ENCODE measurements around the gene PPM1H. TPM values are rescaled to one million over a fixed set of nuclear protein-coding genes. Genes with fewer than 3 reads are reported as not detected.

The PPM1H gene
- 27.0 TPM for total RNA-seq

GRCh38 chr12:62934799-62935674 lies at the start of gene PPM1H:
TSS of gene PPM1H (minus strand) at chr12:62935150. CDS start at chr12:62934736, 414 bp downstream.

Small RNA genes lying within 50 kb of the gene (small RNA-seq; reads per million reads assigned to genes)
- gene MIRLET7I (1,744 reads per million, percentile 99 among the genes with 10 or more reads in this experiment), gene RF00019 (not detected), gene RNU1-83P (0.33 reads per million, percentile 29 among the genes with 10 or more reads in this experiment)

Other genes with a start within 250 kb of the PPM1H start
- 4.6 TPM for gene AVPR1A, start 216.1 kb upstream of the PPM1H start, total RNA-seq